NCI-H524 (cell line): ENCODE results near the gene GATAD2A.

Source experiments
- DNase-seq, 2 experiments: peaks; one replicate each; lab custom pipeline; 2025; lab: John Stamatoyannopoulos, UW

Gene GATAD2A

GRCh38 chr19:19529783-19530422 is 124.4 kb downstream of the GATAD2A start:
- no peak for DNase-seq

DNA sequence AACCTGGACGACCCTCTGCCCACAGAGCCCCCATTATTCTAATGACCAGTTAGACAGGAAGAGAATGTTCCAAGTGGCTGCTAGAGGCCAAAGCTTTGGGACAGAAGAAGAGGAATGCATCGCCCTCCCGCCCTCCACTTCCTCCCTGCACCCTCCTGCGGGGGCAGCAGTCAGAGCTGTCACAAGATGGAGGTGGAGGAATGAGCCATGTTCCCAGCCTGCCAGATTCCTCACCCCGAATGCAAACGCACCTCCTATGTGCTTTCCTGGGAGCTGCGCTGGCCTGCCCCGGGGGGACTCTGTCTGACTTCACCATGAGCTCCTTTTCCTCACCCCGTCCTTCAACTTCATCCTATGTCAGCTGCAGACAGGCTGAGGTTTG is 124.9 kb downstream of the GATAD2A start:
- no peak for DNase-seq

DNA sequence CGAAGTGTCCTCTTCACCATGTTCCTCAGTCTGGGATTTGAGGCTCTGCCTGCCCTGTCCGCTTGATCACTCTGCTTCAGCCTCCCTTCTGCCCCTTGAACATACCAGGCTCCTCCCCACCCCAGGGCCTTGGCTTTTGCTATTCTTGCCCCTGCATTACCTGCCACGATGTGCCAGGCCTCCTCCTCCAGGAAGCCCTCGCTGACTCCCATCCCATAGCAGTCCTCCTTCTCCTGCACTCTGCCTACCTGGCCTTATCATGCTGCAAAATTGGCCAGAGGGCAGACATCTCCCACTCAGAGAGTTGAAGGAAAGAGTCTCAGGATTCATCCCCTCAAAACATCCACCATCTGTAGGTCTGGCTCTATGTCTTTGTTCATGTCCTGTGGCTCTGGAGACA is 125.4 kb downstream of the GATAD2A start:
- DNase-seq: no peak

- peak; percentile 44 to 60 for DNase-seq
Measured at GRCh38 chr19:19531951-19532805, 126.7 kb downstream of the GATAD2A start.

GRCh38 chr19:19532806-19533701 is 127.6 kb downstream of the GATAD2A start:
- no peak for DNase-seq

DNA sequence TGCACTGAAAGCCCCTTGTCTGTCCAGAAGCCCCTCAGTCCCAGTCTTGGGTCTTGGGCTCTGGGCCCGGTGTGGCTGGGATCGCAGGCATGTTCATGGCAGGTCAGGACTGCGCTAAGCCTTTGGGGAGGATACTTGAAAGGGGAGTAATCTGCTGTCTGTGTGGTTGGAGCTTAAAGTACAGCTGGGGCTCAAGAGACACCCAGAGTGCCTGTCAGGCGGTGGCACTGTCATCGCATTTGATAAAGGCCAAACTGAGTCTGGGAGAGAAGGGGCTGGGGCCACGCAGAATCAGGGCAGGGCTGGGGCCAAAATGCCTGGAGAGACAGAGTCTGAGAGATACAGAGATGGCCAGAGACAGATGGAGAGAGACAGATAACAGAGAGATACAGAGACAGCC is 128.4 kb downstream of the GATAD2A start:
- peak; percentile 22 to 60 for DNase-seq

DNA sequence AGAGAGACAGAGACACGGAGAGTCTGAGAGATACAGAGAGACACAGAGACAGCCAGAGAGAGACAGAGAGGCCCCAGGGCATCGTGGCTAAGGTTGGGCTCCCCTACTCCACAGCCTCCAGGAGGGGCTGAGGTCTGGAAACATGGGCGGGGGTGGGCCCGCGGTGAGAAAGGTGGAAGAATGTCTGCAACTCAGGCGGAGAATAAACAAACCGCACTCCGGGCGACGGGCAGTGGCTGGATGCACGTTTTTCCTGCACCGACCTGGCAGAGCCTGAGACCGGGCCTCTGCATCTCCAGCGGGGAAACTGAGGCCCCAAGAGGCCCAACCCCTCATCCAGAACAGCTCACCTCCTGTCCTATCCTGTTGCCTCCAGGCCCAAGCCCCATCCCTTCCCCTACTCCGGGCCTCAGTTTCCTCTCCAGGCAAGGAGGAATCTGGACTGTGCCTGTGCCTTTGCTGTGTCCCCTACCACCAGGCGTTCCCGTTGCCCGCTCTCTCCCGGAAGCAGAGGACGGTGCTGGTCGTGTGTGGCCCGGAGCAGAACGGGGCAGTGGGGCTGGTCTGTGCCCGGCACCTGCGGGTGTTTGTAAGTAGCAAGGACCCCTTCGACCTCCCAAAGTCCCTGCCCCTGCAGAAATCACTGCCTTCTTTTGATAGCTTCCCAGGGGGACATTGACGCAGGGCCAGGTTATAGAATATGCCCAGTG is 129.2 kb downstream of the GATAD2A start:
- no peak for DNase-seq

DNA sequence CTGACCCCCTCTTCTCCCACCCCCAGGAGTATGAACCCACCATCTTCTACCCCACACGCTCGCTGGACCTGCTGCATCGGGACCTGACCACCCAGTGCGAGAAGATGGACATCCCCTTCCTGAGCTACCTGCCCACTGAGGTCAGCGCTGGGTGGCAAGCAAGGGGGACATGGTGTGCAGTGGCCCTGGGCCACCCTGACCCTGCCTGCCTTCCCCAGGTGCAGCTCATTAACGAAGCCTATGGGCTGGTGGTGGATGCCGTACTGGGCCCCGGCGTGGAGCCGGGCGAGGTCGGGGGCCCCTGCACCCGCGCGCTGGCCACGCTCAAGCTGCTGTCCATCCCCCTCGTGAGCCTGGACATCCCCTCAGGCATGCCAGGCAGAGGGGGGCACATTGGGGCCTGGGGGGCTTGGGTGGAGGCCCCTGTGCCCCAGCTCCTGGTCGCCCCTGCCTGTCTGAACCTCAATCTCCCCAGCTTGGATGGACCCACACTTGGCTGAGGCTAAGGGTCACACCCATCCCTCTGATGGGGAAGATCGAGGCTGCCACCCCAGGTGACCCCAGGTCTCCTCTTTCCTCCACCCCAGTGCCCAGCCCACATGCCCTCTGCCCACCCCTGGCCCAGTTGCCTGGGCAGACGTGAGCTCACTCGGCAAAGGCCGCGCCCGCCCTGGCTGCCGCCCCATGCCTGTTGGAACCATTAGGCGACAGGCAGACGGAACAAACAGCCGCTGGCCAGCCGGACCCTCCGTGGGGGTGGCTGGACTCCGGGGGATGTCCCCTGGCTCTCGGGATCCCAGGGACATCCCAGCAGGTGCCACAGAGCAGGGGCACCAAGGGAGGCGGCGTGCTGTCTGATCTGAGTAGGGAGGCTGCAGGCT is 130.1 kb downstream of the GATAD2A start:
- no peak for DNase-seq

- no peak for DNase-seq
Measured at GRCh38 chr19:19537075-19538048, 131.9 kb downstream of the GATAD2A start.

DNA sequence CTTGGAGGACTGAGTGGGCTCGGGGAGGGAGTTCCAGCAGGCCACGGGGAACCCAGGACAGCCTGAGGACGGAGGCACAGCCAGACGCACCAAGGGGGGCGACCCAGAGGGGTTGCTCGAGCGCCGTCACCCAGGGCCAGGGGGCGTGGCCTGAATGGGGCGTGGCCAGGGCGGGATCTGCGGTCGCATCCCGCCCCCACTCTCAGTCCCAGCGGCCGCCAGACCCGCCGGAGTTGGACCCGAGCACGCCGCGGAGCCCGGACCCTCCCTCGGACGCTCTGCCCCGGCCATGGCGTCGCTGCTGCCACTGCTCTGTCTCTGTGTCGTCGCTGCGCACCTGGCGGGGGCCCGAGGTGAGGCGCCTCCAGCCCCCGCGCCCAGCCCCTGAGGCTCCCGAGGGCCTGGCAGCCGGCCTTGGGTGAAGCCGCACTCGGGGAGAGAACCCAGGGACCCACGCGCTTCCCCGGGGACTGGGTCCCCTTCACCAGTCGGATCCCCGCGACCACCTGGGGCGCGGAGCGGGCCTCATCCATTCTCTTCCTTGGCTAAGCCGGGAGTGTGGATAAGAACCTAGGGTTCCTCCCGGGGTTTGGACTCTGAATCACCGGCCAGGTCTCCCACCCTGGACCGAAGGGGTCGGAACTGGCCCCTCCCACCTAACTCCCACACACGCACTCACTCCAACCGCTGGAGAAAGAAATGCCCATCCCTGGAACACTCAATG is 132.7 kb downstream of the GATAD2A start, which contains the start of gene CILP2:
Gene CILP2, plus strand, starts transcription at position 205 of the 724 bp plus-strand sequence. Its CDS starts 85 bp downstream, at position 290.
- peak; percentile 20 to 56 for DNase-seq

GRCh38 chr19:19538785-19539166 is 133.3 kb downstream of the GATAD2A start:
- peak in 1 of 2 experiments; percentile 24 for DNase-seq

- no peak for DNase-seq
Measured at GRCh38 chr19:19539698-19540063, 134.2 kb downstream of the GATAD2A start.

DNA sequence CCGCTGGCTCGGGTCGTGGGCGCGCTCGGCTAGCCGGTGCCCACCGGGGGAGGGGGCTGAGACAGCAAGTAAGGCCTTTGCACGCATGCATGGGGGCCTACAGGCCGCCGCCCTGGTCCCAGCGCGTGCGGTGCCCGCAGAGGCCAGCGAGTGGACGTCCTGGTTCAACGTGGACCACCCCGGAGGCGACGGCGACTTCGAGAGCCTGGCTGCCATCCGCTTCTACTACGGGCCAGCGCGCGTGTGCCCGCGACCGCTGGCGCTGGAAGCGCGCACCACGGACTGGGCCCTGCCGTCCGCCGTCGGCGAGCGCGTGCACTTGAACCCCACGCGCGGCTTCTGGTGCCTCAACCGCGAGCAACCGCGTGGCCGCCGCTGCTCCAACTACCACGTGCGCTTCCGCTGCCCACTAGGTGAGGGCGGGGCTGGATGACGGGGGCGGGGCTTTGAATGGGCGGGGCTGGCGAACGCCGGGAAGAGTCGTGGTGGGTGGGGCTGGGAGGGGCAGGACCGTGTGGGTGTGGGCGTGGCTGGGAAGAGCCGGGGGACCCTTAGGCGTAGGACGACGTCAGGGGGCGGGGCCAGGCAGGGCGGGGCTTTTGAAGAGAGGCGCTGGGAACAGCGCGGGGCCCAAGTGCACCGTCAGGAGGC is 134.7 kb downstream of the GATAD2A start:
- peak; percentile 41 to 70 for DNase-seq

DNA sequence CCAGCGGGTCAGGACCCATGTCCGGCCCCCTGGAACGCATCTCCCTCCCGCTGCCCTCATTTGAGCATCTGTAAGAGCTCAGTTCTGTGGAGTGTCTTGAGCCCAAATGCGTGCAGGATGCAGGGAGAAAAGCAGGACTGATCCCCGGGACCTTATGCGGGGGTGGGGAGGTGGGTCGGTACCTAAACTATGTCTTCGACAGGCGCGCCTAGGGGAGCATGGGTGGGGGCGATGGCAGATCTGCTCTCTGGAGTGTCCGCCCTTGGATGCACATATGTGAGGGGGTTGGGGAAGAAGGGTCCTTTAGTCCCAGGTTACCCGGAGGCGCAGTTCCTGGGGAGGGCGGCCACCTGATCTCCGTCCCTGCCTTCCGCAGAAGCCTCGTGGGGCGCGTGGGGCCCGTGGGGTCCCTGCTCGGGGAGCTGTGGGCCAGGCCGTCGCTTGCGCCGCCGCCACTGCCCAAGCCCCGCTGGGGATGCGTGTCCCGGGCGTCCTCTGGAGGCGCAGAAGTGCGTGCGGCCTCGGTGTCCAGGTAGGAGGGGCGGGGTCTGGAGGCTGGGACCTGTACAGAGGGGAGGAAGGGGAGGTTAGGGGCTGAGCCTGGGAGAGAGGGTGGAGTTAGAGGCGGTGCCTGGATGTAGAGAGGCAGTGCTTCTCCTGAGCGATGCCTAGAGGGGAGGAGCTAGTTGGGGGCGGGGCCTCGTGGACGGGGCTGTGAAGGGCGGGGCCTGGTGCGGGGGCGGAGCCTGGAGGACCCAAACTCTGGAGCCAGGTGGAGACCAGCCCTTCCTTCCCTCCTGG is 135.4 kb downstream of the GATAD2A start:
- DNase-seq: peak in 1 of 2 experiments; percentile 32

- DNase-seq: no peak
Measured at GRCh38 chr19:19541616-19542015, 136.1 kb downstream of the GATAD2A start.

DNA sequence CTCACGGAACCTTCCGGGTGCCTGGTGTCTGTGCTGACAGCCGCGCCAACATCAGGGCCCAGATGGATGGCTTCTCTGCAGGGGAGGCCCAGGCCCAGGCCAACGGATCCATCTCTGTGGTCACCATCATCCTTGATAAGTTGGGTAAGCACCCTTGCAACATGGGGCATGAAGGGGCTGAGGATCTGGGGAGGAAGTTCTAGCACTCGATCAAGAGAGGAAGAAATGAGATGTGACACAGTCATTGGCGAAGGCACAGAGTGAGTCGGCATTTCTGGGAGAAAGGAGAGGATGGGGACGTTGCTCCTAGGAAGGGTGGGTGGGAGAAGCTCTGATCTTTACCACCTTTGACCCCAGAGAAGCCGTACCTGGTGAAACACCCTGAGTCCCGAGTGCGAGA is 137.0 kb downstream of the GATAD2A start:
- DNase-seq: no peak

DNA sequence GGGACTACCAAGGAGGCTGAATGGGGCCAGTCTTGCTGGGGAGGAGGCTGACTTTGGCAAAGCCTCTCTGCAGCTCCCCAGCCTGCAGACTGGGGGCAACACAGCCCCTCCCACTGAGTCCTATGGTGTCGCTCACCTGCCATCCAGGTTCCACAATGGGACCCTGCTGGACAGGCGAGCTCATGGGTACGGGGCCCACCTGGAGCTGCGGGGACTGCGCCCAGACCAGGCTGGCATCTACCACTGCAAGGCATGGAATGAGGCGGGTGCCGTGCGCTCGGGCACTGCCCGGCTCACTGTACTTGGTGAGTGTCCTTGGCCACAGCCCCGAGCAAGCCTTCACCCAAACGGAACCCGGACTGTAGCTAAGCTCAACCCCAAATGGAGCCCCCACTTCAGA is 137.6 kb downstream of the GATAD2A start:
- DNase-seq: no peak
